WERI-Rb-1 (cell line): ENCODE measurements around the gene NRXN3.

Source experiments
- DNase-seq: peaks from one replicate; pipeline ENCODE4 v3.0.0-alpha.2; 2020
- H3K27ac ChIP-seq: fragments of 250-450 bp; sonication (Bioruptor Pico); 2 replicates; pipeline ENCODE4 v1.5.1; 2020; ENCODE audit warnings: mild to moderate bottlenecking, moderate library complexity
- H3K27me3 ChIP-seq: fragments of 250-450 bp; sonication (Bioruptor Pico); 2 replicates; pipeline ENCODE4 v1.5.1; 2021; ENCODE audit warnings: mild to moderate bottlenecking, low read depth, moderate library complexity; ENCODE audit not compliant: insufficient read depth, severe bottlenecking
- H3K36me3 ChIP-seq: fragments of 250-450 bp; sonication (Bioruptor Pico); 2 replicates; pipeline ENCODE4 v1.5.1; 2020; ENCODE audit warnings: mild to moderate bottlenecking, moderate library complexity
- H3K4me3 ChIP-seq: 2 replicates; pipeline ENCODE4 v1.5.1; 2011; ENCODE audit warnings: low read depth, mild to moderate bottlenecking, control low read depth, low read length
- H3K9me3 ChIP-seq: fragments of 250-450 bp; sonication (Bioruptor Pico); 2 replicates; pipeline ENCODE4 v1.5.1; 2021; ENCODE audit warnings: mild to moderate bottlenecking, moderate library complexity; ENCODE audit not compliant: severe bottlenecking
- CTCF ChIP-seq: IDR thresholded peaks from 2 replicates; pipeline ENCODE4 v1.5.1; 2011; ENCODE audit warnings: low read depth, mild to moderate bottlenecking, control low read depth, inconsistent platforms, low read length

Gene NRXN3

GRCh38 chr14:78873581-78873980 lies 703.4 kb downstream of the NRXN3 start:
- Histone ChIP-seq H3K9me3 (no peaks in the 10 kb centered on the region), H3K27ac (no peak overlapping the region), H3K4me3 (no peak overlapping the region), H3K27me3 (no peaks in the 10 kb centered on the region), H3K36me3 (no peaks in the 10 kb centered on the region)
- DNase-seq: no peak
- TF ChIP-seq CTCF: no peak

DNA sequence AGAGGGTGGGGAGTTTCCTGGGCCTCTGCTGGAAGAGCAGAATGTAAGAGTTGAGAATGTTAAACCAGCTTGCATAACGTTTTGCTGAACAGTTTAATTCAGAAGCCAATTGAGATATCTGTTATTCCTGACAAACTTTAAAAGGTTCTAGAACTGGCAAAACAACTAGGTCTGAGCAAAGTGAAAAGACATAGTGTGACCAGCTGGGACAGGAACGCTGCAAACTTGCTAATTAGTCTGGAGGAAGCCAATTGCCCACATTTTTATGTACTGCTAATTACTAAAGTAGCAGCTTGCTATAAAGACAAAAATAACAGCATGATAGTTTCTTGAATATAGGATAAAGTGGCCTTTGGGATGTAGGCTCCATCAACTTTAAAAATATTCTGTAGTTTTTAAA lies 704.9 kb downstream of the NRXN3 start:
- Histone ChIP-seq H3K4me3 (no peak overlapping the region), H3K27me3 (no peaks in the 10 kb centered on the region), H3K9me3 (no peaks in the 10 kb centered on the region), H3K36me3 (no peaks in the 10 kb centered on the region), H3K27ac (no peak overlapping the region)
- DNase-seq: no peak
- TF ChIP-seq CTCF: no peak

DNA sequence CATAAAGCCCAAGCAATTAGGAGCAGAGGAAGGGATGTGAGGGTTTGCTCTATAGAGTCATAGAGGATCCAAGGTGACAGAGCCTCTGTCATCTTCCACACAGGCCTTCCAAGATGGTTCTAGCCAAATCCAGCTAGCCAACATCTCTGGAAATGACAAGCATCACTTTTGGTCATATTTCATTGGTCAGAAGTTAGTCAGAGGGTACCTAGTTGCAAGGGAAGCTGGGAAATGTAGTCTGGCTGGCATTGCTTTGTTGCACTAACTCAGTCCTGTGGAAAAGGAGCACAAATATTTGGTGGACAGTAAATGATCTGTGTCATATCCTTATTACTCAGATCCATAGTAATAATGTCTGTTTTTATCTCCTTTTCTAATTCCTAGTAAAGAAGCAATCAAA lies 715.7 kb downstream of the NRXN3 start:
- H3K9me3 ChIP-seq: peaks cover 3% of the 10 kb centered on the region
- no peak overlapping the region for H3K4me3 ChIP-seq
- no peak for TF ChIP-seq CTCF
- no peak overlapping the region for H3K27ac ChIP-seq
- no peaks in the 10 kb centered on the region for H3K27me3 ChIP-seq
- DNase-seq: no peak
- no peaks in the 10 kb centered on the region for H3K36me3 ChIP-seq

DNA sequence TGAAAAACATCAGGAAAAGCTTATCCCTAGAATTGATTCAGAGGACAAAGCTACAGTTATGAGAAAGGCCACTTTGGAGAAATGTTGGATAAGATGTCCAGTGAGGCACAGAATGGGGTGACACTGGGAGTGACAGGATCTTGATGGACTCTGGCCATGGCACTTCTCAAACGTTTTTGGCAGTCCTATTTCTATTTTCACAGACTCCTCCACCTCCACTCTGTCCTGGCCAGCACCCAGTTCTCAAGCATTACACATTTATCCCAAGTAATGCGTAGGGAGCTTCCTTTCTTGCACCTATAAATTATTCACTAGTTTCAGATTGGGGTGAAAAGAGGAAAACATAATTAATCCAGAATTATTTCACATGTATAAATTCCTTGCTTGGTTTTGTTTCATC lies 727.3 kb downstream of the NRXN3 start:
- no peaks in the 10 kb centered on the region for H3K9me3 ChIP-seq
- no peak overlapping the region for H3K27ac ChIP-seq
- no peak for DNase-seq
- no peaks in the 10 kb centered on the region for H3K27me3 ChIP-seq
- no peak for TF ChIP-seq CTCF
- H3K36me3 ChIP-seq: no peaks in the 10 kb centered on the region
- no peak overlapping the region for H3K4me3 ChIP-seq

DNA sequence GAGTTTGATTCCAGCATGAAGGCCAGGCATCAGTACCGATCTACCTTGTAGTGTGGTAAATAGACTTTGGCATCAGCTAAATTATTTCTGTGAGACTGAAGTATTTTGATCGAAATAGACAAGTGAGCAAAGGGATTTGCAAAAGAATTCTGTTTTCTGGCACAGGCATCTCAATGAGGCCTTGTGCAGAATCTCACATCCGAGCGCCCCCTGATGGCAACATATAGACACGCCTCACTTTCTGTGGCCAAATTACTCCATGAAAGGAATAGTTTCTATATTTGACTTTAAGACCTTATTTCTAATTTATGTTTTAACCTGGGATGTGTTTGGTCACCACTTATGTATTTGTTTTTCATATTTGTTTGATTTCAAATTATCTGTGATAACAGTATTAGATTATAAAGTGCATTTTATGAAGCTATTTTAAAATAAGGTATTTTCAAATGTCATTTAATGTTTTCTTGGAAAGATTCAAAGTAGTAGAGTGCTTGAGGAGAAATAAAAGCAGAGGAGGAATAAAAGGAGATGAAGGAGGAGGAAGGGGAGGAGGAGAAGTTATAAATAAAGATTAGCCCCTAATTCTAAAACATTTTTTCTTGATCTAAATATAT lies 731.9 kb downstream of the NRXN3 start:
- no peaks in the 10 kb centered on the region for H3K27me3 ChIP-seq
- H3K9me3 ChIP-seq: no peaks in the 10 kb centered on the region
- no peak overlapping the region for H3K27ac ChIP-seq
- peak; percentile 59 for DNase-seq
- H3K4me3 ChIP-seq: no peak overlapping the region
- peak; percentile 69 for TF ChIP-seq CTCF
- H3K36me3 ChIP-seq: no peaks in the 10 kb centered on the region

DNA sequence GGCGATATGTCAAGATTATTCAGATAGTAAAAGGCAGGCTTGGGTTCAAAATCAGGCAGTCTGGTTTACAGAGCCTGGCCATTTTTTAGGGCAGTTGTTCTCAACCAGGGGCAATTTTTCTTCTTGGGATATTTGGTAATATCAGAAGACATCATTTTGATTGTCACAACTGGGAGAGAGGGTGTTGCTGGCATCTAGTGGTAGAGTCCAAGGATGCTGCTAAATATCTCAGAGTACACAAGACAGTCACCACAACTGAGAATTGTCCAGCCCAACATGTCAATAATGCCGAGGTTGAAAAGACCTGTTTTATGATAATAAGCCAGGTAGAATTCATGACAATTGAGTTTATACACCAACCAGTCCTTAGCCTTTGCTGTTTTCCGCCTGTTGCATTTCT lies 733.9 kb downstream of the NRXN3 start:
- Histone ChIP-seq H3K4me3 (no peak overlapping the region), H3K9me3 (no peaks in the 10 kb centered on the region), H3K27ac (no peak overlapping the region), H3K36me3 (no peaks in the 10 kb centered on the region), H3K27me3 (no peaks in the 10 kb centered on the region)
- TF ChIP-seq CTCF: 0 out of 2 replicates have a peak, but pooled peaks have one; percentile 19
- no peak for DNase-seq
